Colon (tissue), 2 donors: ENCODE results near the gene PUS10.
"Not testable (repeated sequence)": the region's sequence is repeated elsewhere in the genome, so short reads cannot be mapped to it uniquely, and the experiment has no call there.

ENCODE experiments used
- FAIRE-seq: peaks from 2 replicates; lab custom pipeline; 2012; peaks lifted over from hg19 to GRCh38; lab: Jason Lieb, UNC
- donor health status: control.
- donor health status: control.

The PUS10 gene

GRCh38 chr2:60932954-60933353, 85.1 kb downstream of the PUS10 start:
- FAIRE-seq, result no peak

DNA sequence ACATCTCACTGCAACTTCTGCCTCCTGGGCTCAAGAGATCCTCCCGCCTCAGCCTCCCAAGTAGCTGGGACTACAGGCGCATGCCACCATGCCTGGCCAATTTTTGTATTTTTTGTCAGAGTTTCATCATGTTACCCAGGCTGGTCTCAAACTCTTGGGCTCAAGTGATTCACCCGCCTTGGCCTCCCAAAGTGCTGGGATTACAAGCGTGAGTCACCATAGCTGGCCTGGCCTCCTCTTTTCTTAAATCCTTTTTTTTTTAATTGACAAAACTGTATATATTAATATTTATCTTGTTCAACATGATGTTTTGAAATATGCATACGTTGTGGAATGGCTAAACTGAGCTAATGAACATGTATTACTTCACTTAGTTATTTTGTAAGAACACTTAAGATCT, 86.0 kb downstream of the PUS10 start:
- FAIRE-seq, result not testable (repeated sequence)

- FAIRE-seq, result no peak
Measured at GRCh38 chr2:60926741-60927552, 91.1 kb downstream of the PUS10 start.

DNA sequence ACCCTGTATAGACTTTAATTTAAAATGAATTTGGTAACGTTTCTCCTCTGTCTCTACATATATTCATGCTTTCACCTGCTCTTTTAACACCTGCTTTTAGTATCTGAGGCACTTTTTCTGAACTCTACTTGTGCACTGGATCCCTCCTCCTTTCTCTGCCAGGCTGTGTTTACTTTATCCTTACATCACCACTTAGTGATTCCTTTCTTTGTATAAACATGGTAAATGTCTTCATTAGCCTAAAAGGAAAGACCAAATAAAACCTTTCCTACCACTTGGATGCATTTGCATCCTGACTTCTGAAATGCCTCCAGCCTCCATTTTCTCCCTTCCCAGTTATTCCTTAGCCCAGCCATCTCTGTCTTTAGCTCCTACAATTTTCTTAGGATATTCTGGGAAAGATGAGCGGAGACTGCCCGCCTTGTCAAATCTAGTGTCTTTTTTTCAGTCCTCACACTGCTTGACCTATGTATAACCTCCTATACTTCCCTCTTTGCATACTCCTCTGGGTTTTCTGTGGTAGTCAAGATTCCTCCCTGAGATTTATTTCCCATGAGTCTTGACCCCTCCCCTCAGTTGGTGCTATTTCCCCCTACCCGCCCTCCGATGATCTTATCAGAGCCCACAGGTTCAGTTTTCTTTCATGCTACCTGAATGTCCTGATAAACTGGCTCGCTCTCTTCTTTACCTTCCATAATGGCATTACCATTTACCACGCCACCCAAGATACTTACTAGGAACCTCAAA, 91.9 kb downstream of the PUS10 start:
- no peak for FAIRE-seq

- no peak for FAIRE-seq
Measured at GRCh38 chr2:60907329-60907728, 110.7 kb downstream of the PUS10 start.

DNA sequence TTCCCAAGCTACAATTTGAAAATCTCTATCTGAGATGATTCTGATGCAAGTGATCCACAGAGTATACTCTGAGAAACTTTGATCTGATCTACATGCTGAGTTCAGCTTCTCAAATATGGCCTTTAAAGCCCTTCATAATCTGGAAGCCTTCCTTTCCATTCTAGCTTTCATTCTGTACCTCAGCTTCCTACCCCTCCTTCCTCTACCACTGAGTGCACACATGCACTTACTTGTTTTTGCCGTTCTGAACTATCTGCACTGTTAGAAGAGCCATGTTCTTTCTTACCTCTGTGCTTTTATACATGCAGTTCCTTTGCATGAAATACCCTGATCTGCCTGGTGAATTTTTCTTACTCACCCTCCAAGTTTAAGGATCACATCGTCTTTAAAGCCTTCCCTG, 111.7 kb downstream of the PUS10 start:
- no peak for FAIRE-seq

- not testable (repeated sequence) for FAIRE-seq
Measured at GRCh38 chr2:60905867-60906266, 112.2 kb downstream of the PUS10 start.

DNA sequence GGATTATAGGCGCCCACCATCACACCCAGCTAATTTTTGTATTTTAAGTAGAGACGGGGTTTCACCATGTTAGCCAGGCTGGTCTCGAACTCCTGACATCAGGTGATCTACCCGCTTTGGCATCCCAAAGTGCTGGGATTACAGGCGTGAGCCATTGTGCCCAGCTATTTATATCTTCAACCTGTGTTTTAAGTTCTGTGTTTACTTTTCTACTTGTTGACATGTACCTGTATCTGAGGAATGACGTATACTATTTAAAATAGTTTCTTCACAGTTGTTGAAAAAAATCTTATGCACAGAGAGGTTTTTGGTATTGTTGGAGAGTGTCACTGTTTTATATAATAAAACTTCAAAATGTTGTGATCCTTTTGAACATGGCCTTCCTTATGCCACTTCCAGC, 116.8 kb downstream of the PUS10 start:
- FAIRE-seq, result not testable (repeated sequence)

GRCh38 chr2:60899892-60900249, 118.2 kb downstream of the PUS10 start:
- FAIRE-seq, result no peak

DNA sequence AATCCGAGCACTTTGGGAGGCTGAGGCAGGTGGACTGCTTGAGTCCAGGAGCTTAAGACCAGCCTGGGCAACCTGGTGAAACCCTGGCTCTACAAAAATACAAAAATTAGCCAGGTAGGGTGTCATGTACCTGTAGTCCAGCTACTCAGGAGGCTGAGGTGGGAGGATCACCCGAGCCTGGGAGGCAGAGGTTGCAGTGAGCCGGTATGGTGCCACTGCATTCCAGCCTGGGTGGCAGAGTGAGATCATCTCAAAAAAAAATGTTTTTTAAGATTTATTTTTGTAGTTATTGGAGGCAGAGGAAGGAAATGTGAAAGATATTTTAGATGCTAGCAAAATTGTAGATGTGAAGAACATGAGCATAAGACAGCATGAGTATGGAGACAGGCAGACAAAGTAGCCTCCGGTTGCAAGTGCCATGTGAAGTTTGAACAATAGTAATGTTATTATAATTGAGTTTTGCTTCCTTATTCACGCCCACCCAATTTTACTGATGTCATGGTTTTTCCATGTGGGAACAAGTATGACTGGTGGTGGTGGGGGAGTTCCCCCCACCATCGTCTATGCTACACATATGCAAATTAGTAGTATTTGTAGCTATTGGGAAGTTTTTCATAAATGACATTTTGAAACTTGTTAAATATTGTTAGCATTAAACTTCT, 118.7 kb downstream of the PUS10 start:
- no peak for FAIRE-seq

DNA sequence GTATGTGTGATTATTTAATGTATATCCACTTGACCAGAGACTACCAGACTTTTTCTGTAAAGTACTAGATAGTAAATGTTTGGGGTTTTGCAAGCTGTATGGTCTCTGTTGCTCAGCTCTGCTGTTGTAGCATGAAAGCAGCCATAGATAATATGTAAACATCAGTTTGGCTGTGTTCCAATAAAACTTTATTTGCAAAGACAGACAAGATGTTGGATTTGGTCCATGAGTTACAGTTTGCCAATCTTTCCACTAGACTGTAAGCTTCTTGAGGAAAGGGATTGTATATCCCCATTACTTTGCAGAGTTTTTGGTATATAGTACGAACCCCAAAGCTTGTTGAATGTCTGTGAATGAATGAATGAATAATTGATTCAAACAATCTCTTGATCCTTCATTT, 119.5 kb downstream of the PUS10 start:
- FAIRE-seq, result no peak
